ENCODE measurements around the gene PHGDH.
"Not testable (repeated sequence)": the region's sequence is repeated elsewhere in the genome, so short reads cannot be mapped to it uniquely, and the experiment has no call there.

PHGDH gene

GRCh38 chr1:119762953-119763352 is 51.2 kb downstream of the PHGDH start:
- DNase-seq (ENCODE audit: low read depth in 3 of 3) = no peak

- no peak for DNase-seq (ENCODE audit: low read depth in 3 of 3)
Observed at GRCh38 chr1:119764220-119764619, 52.5 kb downstream of the PHGDH start.

- no peak for DNase-seq (ENCODE audit: low read depth in 3 of 3)
Observed at GRCh38 chr1:119766374-119766794, 54.6 kb downstream of the PHGDH start.

- no peak for DNase-seq (ENCODE audit: low read depth in 3 of 3)
Observed at GRCh38 chr1:119767486-119767885, 55.8 kb downstream of the PHGDH start.

- no peak for DNase-seq (ENCODE audit: low read depth in 3 of 3)
Observed at GRCh38 chr1:119768778-119769177, 57.0 kb downstream of the PHGDH start, which contains the start of gene HMGCS2. TSS of gene HMGCS2 (minus strand) at chr1:119768905. CDS start at chr1:119768844, 61 bp downstream.

- DNase-seq (ENCODE audit: low read depth in 3 of 3) = no peak
Observed at GRCh38 chr1:119771016-119771415, 59.3 kb downstream of the PHGDH start.

- DNase-seq (ENCODE audit: low read depth in 3 of 3) = no peak
Observed at GRCh38 chr1:119771770-119772169, 60.0 kb downstream of the PHGDH start.

GRCh38 chr1:119772298-119772697 is 60.6 kb downstream of the PHGDH start:
- no peak for DNase-seq (ENCODE audit: low read depth in 3 of 3)

- no peak for DNase-seq (ENCODE audit: low read depth in 3 of 3)
Observed at GRCh38 chr1:119773711-119774241, 62.0 kb downstream of the PHGDH start.

GRCh38 chr1:119774746-119775490 is 63.2 kb downstream of the PHGDH start:
- DNase-seq (ENCODE audit: low read depth in 3 of 3) = no peak

GRCh38 chr1:119778359-119778758 is 66.6 kb downstream of the PHGDH start:
- no peak for DNase-seq (ENCODE audit: low read depth in 3 of 3)

- no peak for DNase-seq (ENCODE audit: low read depth in 3 of 3)
Observed at GRCh38 chr1:119778886-119779560, 67.3 kb downstream of the PHGDH start.

GRCh38 chr1:119779869-119780356 is 68.2 kb downstream of the PHGDH start:
- no peak for DNase-seq (ENCODE audit: low read depth in 3 of 3)

- DNase-seq (ENCODE audit: low read depth in 3 of 3) = no peak
Observed at GRCh38 chr1:119781434-119782210, 69.9 kb downstream of the PHGDH start.

- DNase-seq (ENCODE audit: low read depth in 3 of 3) = no peak
Observed at GRCh38 chr1:119782631-119783325, 71.0 kb downstream of the PHGDH start.

- no peak for DNase-seq (ENCODE audit: low read depth in 3 of 3)
Observed at GRCh38 chr1:119783354-119784185, 71.8 kb downstream of the PHGDH start.

- DNase-seq (ENCODE audit: low read depth in 3 of 3) = no peak
Observed at GRCh38 chr1:119784191-119784781, 72.6 kb downstream of the PHGDH start.

GRCh38 chr1:119786046-119786445 is 74.3 kb downstream of the PHGDH start:
- DNase-seq (ENCODE audit: low read depth in 3 of 3) = not testable (repeated sequence)

GRCh38 chr1:119786473-119787050 is 74.8 kb downstream of the PHGDH start:
- DNase-seq (ENCODE audit: low read depth in 3 of 3) = not testable (repeated sequence)

- no peak for DNase-seq (ENCODE audit: low read depth in 3 of 3)
Observed at GRCh38 chr1:119787776-119788175, 76.0 kb downstream of the PHGDH start.
